Testis (tissue), 2 donors: ENCODE data around the gene ZNF628.

Source experiments
- POLR2A ChIP-seq: fragments of 450-650 bp; IDR thresholded peaks from one replicate; pipeline ENCODE4 v1.6.1; 2017; ENCODE audit warnings: antibody characterized with exemption, mild to moderate bottlenecking, moderate library complexity
- TF ChIP-seq, protein P1 (sequence below), 3 experiments: fragments of 450-650 bp in 2 of 3; fragments of 200-600 bp in 1 of 3; sonication (generic) in 1 of 3; IDR thresholded peaks; one replicate each; pipeline ENCODE4 v1.5.1; 2016 to 2019; ENCODE audit warnings: antibody characterized with exemption in 3 of 3, mild to moderate bottlenecking in 2 of 3, moderate library complexity in 1 of 3

DNA sequence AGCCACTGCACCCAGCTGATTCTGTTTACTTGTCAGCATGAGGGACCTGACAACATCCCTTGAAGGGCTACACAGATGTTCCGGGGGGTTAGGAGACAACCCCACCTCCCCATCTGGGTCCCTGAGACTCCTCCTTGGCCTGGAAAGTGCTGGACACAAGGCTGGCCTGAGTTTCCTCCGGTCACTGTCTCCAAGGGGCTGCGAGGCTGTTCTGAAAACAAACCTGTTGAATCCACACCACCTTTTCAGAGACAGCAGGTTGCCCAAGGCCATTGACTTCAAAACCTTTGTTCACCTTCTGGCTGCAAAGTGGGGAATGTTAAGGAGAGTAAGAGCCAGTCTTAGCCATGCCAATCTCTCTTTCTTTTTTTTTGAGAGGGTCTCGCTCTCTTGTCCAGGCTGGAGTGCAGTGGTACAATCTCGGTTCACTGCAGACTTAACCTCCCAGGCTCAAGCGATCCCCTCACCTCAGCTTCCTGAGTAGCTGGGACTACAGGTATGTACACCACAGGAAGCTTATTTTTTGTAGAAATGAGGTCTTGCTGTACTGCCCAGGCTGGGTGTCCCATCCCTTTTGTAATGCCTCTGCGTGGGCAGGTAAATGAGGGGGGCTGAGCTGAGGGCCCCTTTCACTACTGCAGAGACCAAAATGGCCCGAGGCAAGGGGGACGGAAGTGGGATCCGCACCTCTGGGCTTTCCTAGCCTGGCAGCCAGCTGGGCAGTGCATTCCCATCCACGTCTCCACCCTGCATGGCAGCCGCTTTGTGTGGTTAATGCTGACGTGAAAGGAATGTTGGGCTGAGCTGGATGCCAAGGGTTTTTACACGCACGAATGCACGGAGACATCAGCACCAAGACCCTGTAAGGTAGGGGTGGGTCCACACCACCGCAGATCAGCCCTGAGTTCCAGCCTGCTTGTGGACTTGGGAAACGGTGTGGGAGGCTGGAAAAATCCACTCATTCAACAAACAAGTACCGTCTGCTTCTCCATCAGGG, 1.9 kb upstream of the ZNF628 start:
- TF ChIP-seq, protein P1, sequence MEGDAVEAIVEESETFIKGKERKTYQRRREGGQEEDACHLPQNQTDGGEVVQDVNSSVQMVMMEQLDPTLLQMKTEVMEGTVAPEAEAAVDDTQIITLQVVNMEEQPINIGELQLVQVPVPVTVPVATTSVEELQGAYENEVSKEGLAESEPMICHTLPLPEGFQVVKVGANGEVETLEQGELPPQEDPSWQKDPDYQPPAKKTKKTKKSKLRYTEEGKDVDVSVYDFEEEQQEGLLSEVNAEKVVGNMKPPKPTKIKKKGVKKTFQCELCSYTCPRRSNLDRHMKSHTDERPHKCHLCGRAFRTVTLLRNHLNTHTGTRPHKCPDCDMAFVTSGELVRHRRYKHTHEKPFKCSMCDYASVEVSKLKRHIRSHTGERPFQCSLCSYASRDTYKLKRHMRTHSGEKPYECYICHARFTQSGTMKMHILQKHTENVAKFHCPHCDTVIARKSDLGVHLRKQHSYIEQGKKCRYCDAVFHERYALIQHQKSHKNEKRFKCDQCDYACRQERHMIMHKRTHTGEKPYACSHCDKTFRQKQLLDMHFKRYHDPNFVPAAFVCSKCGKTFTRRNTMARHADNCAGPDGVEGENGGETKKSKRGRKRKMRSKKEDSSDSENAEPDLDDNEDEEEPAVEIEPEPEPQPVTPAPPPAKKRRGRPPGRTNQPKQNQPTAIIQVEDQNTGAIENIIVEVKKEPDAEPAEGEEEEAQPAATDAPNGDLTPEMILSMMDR (IDR thresholded peaks at IDR 0.05) = no peak
- no peak for TF ChIP-seq POLR2A
